Hepatocyte (in vitro differentiated cells): ENCODE measurements around the gene NKX3-2. TPM values are rescaled to one million over a fixed set of nuclear protein-coding genes. Genes with fewer than 3 reads are reported as not detected.

Experiments
- DNase-seq: peaks from one replicate; pipeline ENCODE4 v3.0.0-alpha.2; 2016; ENCODE audit warnings: low spot score
- H2AFZ ChIP-seq: fragments of 200-600 bp; sonication (generic); 2 replicates; pipeline ENCODE4 v1.6.0; 2016; ENCODE audit warnings: antibody characterized with exemption, mild to moderate bottlenecking
- H3K27ac ChIP-seq: fragments of 200-600 bp; sonication (generic); 2 replicates; pipeline ENCODE4 v1.5.1; 2016; ENCODE audit warnings: mild to moderate bottlenecking
- H3K27me3 ChIP-seq: fragments of 200-600 bp; sonication (generic); 2 replicates; pipeline ENCODE4 v1.6.1; 2016
- H3K36me3 ChIP-seq: fragments of 200-600 bp; sonication (generic); replicated peaks from 2 replicates; pipeline ENCODE4 v1.5.1; 2016; ENCODE audit warnings: low read depth; ENCODE audit not compliant: insufficient read depth
- H3K4me1 ChIP-seq: fragments of 200-600 bp; sonication (generic); 2 replicates; pipeline ENCODE4 v1.5.1; 2016; ENCODE audit warnings: mild to moderate bottlenecking, moderate library complexity; ENCODE audit not compliant: insufficient read depth
- H3K4me2 ChIP-seq: fragments of 200-600 bp; sonication (generic); 2 replicates; pipeline ENCODE4 v1.6.0; 2016
- H3K4me3 ChIP-seq: fragments of 200-600 bp; sonication (generic); 2 replicates; pipeline ENCODE4 v1.5.1; 2016; ENCODE audit warnings: mild to moderate bottlenecking
- H3K79me2 ChIP-seq: fragments of 200-600 bp; sonication (generic); 2 replicates; pipeline ENCODE4 v1.6.0; 2017; ENCODE audit warnings: mild to moderate bottlenecking
- H3K9me2 ChIP-seq: fragments of 200-600 bp; sonication (generic); replicated peaks from 2 replicates; pipeline ENCODE4 v1.6.0; 2017; ENCODE audit warnings: mild to moderate bottlenecking; ENCODE audit not compliant: insufficient read depth
- H3K9me3 ChIP-seq: fragments of 200-600 bp; sonication (generic); 2 replicates; pipeline ENCODE4 v1.5.1; 2016; ENCODE audit warnings: low read depth, mild to moderate bottlenecking
- H4K20me1 ChIP-seq: fragments of 200-600 bp; sonication (generic); 2 replicates; pipeline ENCODE4 v1.6.0; 2016; ENCODE audit warnings: mild to moderate bottlenecking; ENCODE audit not compliant: insufficient read depth, poor library complexity, severe bottlenecking
- EZH2 ChIP-seq: fragments of 200-600 bp; sonication (generic); IDR thresholded peaks from 2 replicates; pipeline ENCODE4 v1.6.1; 2016; ENCODE audit warnings: antibody characterized with exemption, mild to moderate bottlenecking, borderline replicate concordance
- EZH2phosphoT487 ChIP-seq: fragments of 200-600 bp; sonication (generic); IDR thresholded peaks from one replicate; pipeline ENCODE4 v1.6.1; 2018; ENCODE audit warnings: antibody characterized with exemption, mild to moderate bottlenecking, low read depth, moderate library complexity; ENCODE audit not compliant: unreplicated experiment, severe bottlenecking
- WGBS: methylation state at CpG from one replicate; pipeline ENCODE4 v1.1.6; 2016; ENCODE audit warnings: low lambda C conversion rate; ENCODE audit errors: missing lambda C conversion rate; 5-methylcytosine and 5-hydroxymethylcytosine counted together
- polyA plus RNA-seq: library from polyadenylated mRNA; unstranded; fragments of >200 nt; fragmentation: Nextera tagmentation; extraction: Ambion mirVana; gene quantifications from 2 replicates; pipeline ENCODE4 v1.2.1, GENCODE V29; 2016
- total RNA-seq: library from RNA; depleted of rRNA; stranded (reverse); fragments of >200 nt; gene quantifications from 2 replicates; pipeline ENCODE4 v1.2.3, GENCODE V29; 2014
- TF ChIP-seq, protein P1 (sequence below): fragments of 200-600 bp; sonication (generic); IDR thresholded peaks from 2 replicates; pipeline ENCODE4 v1.5.1; 2016; ENCODE audit warnings: antibody characterized with exemption, mild to moderate bottlenecking; ENCODE audit not compliant: poor library complexity

NKX3-2 gene
- total and polyA plus RNA-seq, 2 experiments from 2014 or later = 0.33 to 0.93 TPM

DNA sequence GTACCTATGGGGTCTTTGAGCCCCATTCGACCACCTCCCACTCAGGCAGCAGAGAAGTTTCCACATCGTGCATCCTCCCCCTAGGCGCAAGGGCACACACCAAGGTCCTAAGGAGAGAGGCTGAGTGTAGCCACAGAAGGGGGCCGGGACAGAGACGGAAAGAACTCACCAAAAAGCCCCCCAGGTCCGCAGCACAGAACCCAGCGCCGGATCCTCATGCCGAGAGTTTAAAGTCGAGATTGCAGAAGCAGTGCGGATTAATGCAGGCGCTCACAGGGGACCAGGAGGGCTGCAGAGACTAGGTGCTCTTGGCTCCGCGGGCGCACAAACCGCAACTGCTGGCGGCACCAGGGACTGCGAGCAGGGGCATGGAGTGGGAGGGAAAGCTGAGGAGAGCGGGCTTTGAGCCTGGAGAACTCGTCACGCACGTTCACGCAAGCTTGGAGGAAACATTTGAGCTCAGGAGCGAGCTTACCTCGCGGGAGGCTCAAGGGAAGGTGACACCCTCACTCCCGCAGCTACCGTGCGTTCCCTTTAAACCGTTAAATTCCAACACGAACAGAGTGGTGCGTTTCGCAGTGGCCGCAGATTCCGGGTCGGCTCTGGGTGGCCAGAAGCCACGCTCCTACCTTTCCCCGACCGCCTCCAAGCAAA, 8.5 kb downstream of the NKX3-2 start:
- no peak for DNase-seq
- WGBS = 4% methylated on average over 39 of the region's 39 CpGs
- Histone ChIP-seq H3K36me3 (no peaks in the 10 kb centered on the region), H3K79me2 (no peaks in the 10 kb centered on the region), H3K27me3 (peaks cover 98% of the 10 kb centered on the region), H3K9me3 (no peaks in the 10 kb centered on the region), H3K4me1 (no peaks in the 10 kb centered on the region), H3K4me3 (no peak overlapping the region), H3K27ac (no peak overlapping the region), H3K4me2 (peak overlapping the region; percentile 29), H4K20me1 (no peaks in the 10 kb centered on the region), H2AFZ (no peak overlapping the region), H3K9me2 (no peaks in the 10 kb centered on the region)
- TF ChIP-seq EZH2phosphoT487 (peak; percentile 24), EZH2 (peak; percentile 17)
- TF ChIP-seq, protein P1, sequence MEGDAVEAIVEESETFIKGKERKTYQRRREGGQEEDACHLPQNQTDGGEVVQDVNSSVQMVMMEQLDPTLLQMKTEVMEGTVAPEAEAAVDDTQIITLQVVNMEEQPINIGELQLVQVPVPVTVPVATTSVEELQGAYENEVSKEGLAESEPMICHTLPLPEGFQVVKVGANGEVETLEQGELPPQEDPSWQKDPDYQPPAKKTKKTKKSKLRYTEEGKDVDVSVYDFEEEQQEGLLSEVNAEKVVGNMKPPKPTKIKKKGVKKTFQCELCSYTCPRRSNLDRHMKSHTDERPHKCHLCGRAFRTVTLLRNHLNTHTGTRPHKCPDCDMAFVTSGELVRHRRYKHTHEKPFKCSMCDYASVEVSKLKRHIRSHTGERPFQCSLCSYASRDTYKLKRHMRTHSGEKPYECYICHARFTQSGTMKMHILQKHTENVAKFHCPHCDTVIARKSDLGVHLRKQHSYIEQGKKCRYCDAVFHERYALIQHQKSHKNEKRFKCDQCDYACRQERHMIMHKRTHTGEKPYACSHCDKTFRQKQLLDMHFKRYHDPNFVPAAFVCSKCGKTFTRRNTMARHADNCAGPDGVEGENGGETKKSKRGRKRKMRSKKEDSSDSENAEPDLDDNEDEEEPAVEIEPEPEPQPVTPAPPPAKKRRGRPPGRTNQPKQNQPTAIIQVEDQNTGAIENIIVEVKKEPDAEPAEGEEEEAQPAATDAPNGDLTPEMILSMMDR = no peak

DNA sequence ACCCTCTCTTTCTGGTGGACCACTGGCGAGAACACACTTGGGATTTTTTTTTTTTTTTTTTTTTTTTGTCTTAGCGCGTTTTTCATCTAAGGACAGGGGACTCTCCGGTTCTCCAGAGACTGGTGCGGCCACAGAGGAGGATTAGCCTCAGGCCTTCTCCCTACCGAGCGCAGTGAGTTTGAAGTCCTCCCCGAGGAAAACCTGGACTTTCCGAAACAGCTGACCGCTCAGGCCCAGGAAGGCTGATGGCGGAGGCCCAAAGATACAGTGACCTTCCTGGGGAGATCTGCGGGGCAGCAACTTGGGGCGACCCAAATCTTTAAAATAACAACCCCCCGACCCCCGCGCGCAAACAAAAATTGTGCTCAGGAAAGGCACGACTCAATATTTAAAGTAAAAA, 9.2 kb downstream of the NKX3-2 start:
- no peaks in the 10 kb centered on the region for H3K79me2 ChIP-seq
- TF ChIP-seq, protein P1 = no peak
- TF ChIP-seq EZH2phosphoT487 (peak; percentile 3), EZH2 (peak; percentile 15)
- no peaks in the 10 kb centered on the region for H3K9me3 ChIP-seq
- no peak overlapping the region for H3K27ac ChIP-seq
- peaks cover 98% of the 10 kb centered on the region for H3K27me3 ChIP-seq
- no peak for DNase-seq
- no peaks in the 10 kb centered on the region for H3K9me2 ChIP-seq
- H3K36me3 ChIP-seq = no peaks in the 10 kb centered on the region
- no peak overlapping the region for H3K4me2 ChIP-seq
- H3K4me3 ChIP-seq = no peak overlapping the region
- no peaks in the 10 kb centered on the region for H4K20me1 ChIP-seq
- no peaks in the 10 kb centered on the region for H3K4me1 ChIP-seq
- H2AFZ ChIP-seq = no peak overlapping the region
- 8% methylated on average over 18 of the region's 18 CpGs for WGBS

DNA sequence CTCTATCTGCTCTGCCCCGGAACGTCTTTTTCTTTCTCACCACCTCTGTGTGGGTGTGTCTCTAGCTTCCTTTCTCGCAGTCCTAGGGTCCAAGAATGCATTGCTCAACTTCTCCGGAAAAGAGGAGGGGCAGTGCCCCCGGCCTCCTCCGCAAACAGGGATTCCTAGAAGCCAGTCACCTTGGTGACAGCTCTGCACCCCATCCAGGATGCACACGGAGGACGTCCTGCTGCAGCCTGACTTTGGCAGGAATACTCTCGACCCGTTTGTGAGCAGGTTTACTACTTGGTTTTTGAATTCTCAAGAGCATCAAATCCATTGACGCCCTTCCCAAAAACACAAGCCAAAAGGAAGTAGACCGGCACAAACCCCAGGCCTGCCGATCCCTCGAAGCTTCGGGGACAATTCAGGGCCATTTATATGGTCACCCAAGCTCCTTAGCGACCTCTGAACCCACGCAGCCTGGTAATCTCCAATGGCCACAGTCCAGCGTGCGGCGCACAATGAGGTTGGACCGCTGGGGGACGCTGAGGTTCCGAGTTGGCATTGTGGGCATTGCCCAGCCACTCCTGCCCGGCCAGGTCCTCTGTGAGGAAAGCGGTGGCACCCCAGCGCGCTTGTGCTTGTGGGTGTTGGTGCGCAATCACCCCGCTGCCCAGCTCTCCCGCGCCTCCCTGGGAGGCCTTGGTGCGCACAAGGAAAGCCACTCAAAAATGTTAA, 9.8 kb downstream of the NKX3-2 start:
- 8% methylated on average over 32 of the region's 32 CpGs for WGBS
- DNase-seq = no peak
- H2AFZ ChIP-seq = no peak overlapping the region
- H3K79me2 ChIP-seq = no peaks in the 10 kb centered on the region
- no peaks in the 10 kb centered on the region for H3K36me3 ChIP-seq
- H3K27me3 ChIP-seq = peaks cover 98% of the 10 kb centered on the region
- H3K27ac ChIP-seq = no peak overlapping the region
- no peaks in the 10 kb centered on the region for H3K4me1 ChIP-seq
- H3K4me2 ChIP-seq = no peak overlapping the region
- no peak overlapping the region for H3K4me3 ChIP-seq
- H3K9me3 ChIP-seq = no peaks in the 10 kb centered on the region
- no peaks in the 10 kb centered on the region for H4K20me1 ChIP-seq
- H3K9me2 ChIP-seq = no peaks in the 10 kb centered on the region
- peak; percentile 25 for TF ChIP-seq EZH2phosphoT487
- TF ChIP-seq, protein P1 = no peak
